HG03469 (cell line): ENCODE data around the gene SLC26A11.
"Not testable (repeated sequence)": the region's sequence is repeated elsewhere in the genome, so short reads cannot be mapped to it uniquely, and the experiment has no call there.

Experiments
- ATAC-seq: cut with Tn5 transposase; IDR thresholded peaks from one replicate; pipeline ENCODE4 v1.9.1; 2021; ENCODE audit warnings: mild to moderate bottlenecking, moderate library complexity, moderate number of reproducible peaks; ENCODE audit not compliant: unreplicated experiment

SLC26A11 gene

GRCh38 chr17:80237386-80237785 lies 17.2 kb downstream of the SLC26A11 start:
- ATAC-seq = no peak

- ATAC-seq = no peak
These were observed 22.3 kb downstream of the SLC26A11 start for GRCh38 chr17:80242505-80242904.

GRCh38 chr17:80243526-80244433 lies 23.6 kb downstream of the SLC26A11 start:
- ATAC-seq = no peak

DNA sequence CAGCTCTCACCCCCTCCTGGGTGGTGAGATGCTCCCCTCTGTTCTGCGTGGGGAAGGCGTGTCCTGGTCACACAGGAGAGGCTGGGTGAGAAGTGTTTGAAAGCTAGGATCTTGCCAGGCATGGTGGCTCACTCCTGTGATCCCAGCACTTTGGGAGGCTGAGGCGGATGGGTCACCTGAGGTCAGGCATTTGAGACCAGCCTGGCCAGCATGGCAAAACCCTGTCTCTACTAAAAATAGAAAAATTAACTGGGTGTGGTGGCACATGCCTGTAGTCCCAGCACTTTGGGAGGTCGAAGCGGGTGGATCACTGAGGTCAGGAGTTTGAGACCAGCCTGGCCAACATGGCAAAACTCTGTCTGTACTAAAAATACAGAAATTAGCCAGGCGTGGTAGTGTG lies 24.2 kb downstream of the SLC26A11 start:
- not testable (repeated sequence) for ATAC-seq

- ATAC-seq = no peak
These were observed 24.8 kb downstream of the SLC26A11 start for GRCh38 chr17:80244871-80245509.

- no peak for ATAC-seq
These were observed 25.5 kb downstream of the SLC26A11 start for GRCh38 chr17:80245566-80246265.

- no peak for ATAC-seq
These were observed 26.0 kb downstream of the SLC26A11 start for GRCh38 chr17:80246266-80246681.

- no peak for ATAC-seq
These were observed 26.5 kb downstream of the SLC26A11 start for GRCh38 chr17:80246726-80247125.

DNA sequence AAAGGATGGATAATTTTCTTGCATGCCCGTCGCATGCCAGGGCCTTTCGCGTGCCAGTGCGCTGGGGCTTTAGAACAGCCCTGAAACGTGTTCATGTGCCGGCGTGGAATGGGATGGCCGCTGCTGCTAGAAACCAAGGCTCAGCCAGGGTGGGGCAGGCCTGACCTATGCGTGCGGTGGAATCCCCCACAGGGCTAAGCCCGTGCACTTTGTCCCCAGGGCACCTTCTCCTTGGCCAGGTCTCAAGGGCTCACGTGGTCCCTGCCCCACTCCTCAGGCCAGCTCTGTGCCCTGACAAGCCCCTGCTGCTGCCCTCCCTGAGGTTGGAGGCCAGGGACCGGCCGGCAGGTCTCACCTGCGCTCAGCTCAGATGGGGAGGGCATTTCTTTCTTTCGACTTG lies 27.3 kb downstream of the SLC26A11 start:
- ATAC-seq = no peak

GRCh38 chr17:80248001-80248893 lies 28.0 kb downstream of the SLC26A11 start:
- ATAC-seq = no peak

DNA sequence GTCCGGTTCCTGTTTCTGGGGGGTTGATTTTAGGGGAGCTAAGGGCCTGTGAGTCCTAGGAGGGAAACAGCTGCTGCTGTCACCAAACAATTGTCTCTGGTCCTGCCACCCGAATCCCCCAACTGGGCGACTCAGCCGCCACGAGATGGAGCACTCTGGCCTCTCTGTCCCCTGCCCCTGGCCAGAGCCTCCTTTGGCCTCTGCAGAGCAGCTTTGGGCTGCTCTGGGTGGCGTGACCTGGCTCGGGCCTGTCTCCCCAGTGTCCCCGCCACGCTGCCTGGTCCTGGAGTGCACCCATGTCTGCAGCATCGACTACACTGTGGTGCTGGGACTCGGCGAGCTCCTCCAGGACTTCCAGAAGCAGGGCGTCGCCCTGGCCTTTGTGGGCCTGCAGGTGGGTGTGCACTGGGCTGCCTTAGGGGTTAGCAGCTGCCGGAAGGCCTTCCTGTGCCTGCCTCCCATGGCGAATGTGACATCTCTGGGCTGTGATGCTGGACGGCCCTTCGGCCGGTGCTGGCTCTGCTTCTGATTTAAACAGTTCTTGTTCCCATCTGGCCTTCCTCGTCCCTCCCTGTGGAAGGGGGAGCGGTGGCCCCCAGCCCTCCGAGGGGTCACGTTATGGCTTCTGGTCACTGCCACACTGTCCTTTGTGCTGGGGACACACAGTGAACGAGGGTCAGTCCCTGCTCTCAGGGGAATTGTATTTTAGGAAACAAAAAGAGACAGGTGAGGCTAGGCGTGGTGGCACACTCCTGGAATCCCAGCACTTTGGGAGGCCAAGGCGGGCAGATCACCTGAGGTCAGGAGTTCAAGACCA lies 28.9 kb downstream of the SLC26A11 start:
- no peak for ATAC-seq

- ATAC-seq = no peak
These were observed 31.7 kb downstream of the SLC26A11 start for GRCh38 chr17:80251966-80252365.

GRCh38 chr17:80252871-80253270 lies 32.6 kb downstream of the SLC26A11 start:
- no peak for ATAC-seq

DNA sequence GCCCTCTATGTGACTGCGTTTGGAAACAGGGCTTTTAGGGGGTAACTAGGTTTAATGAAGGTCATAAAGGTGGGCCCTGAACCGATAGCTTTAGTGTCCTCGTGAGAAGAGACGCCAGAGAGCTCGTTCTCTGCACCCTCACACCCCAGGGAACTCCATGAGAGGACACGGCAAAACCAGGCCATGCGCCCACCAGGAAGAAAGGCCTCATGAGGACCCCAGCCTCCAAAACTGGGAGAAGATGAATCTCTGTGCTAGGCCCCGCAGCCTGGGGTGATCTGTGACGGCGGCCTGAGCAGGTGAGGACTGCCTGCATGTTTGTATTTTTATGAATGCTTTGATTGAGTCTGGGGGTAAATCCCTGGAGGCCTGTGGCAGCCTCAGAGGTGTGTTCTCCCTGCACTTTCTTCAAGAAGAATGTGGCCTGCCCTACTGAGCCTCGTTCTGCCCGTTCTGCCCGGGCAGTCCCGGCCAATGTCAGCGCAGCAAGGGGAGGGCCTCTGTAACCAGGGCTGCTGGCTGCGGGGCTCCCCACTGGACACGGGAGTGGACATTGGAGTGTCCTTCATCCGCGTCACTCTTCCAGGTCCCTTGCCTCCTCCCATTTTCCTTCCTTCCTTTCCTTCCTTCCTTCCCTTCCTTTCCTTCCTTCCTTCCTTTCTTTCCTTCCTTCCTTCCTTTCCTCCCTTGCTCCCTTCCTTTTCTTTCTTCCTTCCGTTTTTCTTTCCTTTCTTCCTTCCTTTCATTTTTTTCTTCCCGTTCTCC lies 33.6 kb downstream of the SLC26A11 start:
- no peak for ATAC-seq

DNA sequence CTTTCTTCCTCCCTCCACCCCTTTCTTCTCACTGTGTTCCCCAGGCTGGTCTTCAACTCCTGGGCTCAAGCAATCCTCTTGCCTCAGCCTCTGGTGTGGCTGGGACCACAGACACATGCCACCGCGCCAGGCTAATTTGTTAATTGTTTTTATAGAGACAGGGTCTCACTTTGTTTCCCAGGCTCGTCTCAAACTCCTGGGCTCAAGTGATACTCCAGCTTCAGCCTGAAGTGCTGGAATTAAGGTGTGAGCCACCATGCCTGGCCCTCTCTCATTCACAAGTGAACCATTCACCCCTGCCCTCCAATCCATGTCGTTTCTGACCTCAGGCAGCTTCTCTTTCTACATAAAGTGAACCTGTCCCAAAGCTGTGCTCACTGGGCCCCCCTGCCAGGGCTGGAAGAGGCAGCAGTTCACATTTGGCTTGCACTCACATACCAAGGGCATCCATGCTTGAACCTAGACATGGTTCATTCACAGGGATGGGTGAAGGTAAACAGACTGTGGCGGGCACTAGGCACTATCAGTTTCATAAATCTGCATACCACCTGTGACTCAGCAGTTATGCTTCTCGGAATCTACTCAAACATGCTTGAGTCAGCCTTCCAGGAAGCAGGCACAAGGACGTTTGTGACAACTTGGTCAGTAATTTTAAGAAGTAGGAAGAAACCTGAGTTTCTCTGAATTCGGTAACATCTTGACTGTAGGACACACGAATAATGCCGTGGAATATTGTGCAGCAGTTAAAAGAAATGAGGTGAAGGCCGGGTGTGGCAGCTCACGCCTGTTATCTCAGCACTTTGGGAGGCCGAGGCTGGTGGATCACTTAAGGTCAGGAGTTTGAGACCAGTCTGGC lies 34.4 kb downstream of the SLC26A11 start:
- no peak for ATAC-seq

- ATAC-seq = no peak
These were observed 35.8 kb downstream of the SLC26A11 start for GRCh38 chr17:80256034-80256350.

- no peak for ATAC-seq
These were observed 37.5 kb downstream of the SLC26A11 start for GRCh38 chr17:80257716-80258213.

GRCh38 chr17:80258296-80258695 lies 38.1 kb downstream of the SLC26A11 start:
- not testable (repeated sequence) for ATAC-seq
